Measurements from ENCODE around the gene MAN1C1. TPM values are rescaled to one million over a fixed set of nuclear protein-coding genes. Genes with fewer than 3 reads are reported as not detected.
"Not testable (repeated sequence)": the region's sequence is repeated elsewhere in the genome, so short reads cannot be mapped to it uniquely, and the experiment has no call there.

Gene MAN1C1
- total and polyA plus RNA-seq, 2 donors (not counting 1 experiment from before 2014, with no cell fraction given) = 17.7 to 51.4 TPM

DNA sequence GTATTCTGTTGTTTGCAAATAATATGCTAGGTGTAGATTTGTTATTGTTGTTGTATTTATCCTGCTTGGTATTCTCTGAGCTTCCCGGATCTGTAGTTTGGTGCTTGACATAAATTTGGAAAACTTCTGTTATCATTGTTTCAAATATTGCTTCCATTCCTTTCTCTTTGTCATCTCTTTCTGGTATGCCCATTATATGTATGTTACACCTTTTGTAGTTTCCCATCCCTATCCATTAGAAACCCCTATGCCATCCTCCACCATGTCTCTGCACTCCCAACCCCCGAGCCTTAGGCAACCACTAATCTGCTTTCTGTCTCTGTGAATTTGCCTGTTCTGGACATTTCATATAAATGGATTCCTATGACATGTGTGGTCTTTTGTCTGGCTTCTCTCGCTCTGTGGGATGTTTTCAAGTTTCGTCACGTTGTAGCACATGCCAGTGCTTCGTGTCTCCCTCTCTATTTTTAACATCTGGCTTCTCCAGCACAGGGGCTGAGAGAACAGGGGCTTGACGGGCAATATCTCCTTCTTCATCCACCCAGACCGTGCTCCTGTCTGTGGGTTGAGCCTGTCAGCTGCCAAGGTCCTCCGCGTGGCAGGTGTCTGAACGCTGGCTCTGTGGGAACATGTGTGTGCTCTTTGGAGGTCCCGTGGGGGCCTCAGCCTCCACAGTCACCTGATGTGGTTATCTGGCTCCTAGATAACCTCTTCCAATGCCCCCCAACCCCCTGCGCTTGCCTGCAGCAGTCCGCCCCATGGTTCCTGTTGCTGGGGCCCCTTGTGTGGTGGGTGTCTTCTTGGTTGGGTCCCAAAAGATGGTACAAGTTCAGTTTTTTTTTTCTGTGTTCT is 32.8 kb upstream of the MAN1C1 start:
- H3K4me2 ChIP-seq (ENCODE audit: extremely low read depth, insufficient read depth, low read length) = no peak overlapping the region
- no peak for TF ChIP-seq CTCF (conservative IDR thresholded peaks at IDR 0.05 in 1 of 2, IDR thresholded peaks at IDR 0.05 in 1 of 2; ENCODE audit: low read depth in 1 of 2, low read length in 2 of 2)
- TF ChIP-seq EZH2 (IDR thresholded peaks at IDR 0.05; ENCODE audit: low read length, missing control alignments) = no peak
- H3K27ac ChIP-seq (ENCODE audit: insufficient read depth, low read length) = no peak overlapping the region
- H3K27me3 ChIP-seq (ENCODE audit: control insufficient read depth, insufficient read depth, low read length) = no peaks in the 10 kb centered on the region
- H3K4me1 ChIP-seq (ENCODE audit: control insufficient read depth, extremely low read depth, insufficient read depth, low read length) = no peaks in the 10 kb centered on the region
- no peaks in the 10 kb centered on the region for H3K9me3 ChIP-seq (ENCODE audit: control insufficient read depth, insufficient read depth, low read depth, low read length)
- H3K9ac ChIP-seq (ENCODE audit: insufficient read depth, low read length) = no peak overlapping the region
- no peaks in the 10 kb centered on the region for H3K36me3 ChIP-seq (ENCODE audit: control insufficient read depth, insufficient read depth, low read length)
- H3K4me3 ChIP-seq (replicated peaks in 1 of 4; ENCODE audit: control extremely low read depth in 1 of 4, insufficient read depth in 1 of 4, low read depth in 3 of 4, low read length in 4 of 4) = no peak overlapping the region
- DNase-seq (ENCODE audit: low read depth in 2 of 2) = no peak
- no peak overlapping the region for H2AFZ ChIP-seq (ENCODE audit: low read length)
- no peaks in the 10 kb centered on the region for H4K20me1 ChIP-seq (ENCODE audit: control insufficient read depth, extremely low read depth, insufficient read depth, low read length)
- H3K79me2 ChIP-seq (ENCODE audit: control insufficient read depth, insufficient read depth, low read length) = no peaks in the 10 kb centered on the region

- no peaks in the 10 kb centered on the region for H3K9me3 ChIP-seq (ENCODE audit: control insufficient read depth, insufficient read depth, low read depth, low read length)
- no peak overlapping the region for H3K27ac ChIP-seq (ENCODE audit: insufficient read depth, low read length)
- DNase-seq (ENCODE audit: low read depth in 2 of 2) = no peak
- no peaks in the 10 kb centered on the region for H3K27me3 ChIP-seq (ENCODE audit: control insufficient read depth, insufficient read depth, low read length)
- no peak overlapping the region for H3K9ac ChIP-seq (ENCODE audit: insufficient read depth, low read length)
- no peaks in the 10 kb centered on the region for H3K79me2 ChIP-seq (ENCODE audit: control insufficient read depth, insufficient read depth, low read length)
- H3K4me2 ChIP-seq (ENCODE audit: extremely low read depth, insufficient read depth, low read length) = no peak overlapping the region
- H3K36me3 ChIP-seq (ENCODE audit: control insufficient read depth, insufficient read depth, low read length) = no peaks in the 10 kb centered on the region
- no peaks in the 10 kb centered on the region for H4K20me1 ChIP-seq (ENCODE audit: control insufficient read depth, extremely low read depth, insufficient read depth, low read length)
- no peak overlapping the region for H3K4me3 ChIP-seq (replicated peaks in 1 of 4; ENCODE audit: control extremely low read depth in 1 of 4, insufficient read depth in 1 of 4, low read depth in 3 of 4, low read length in 4 of 4)
- TF ChIP-seq CTCF (conservative IDR thresholded peaks at IDR 0.05 in 1 of 2, IDR thresholded peaks at IDR 0.05 in 1 of 2; ENCODE audit: low read depth in 1 of 2, low read length in 2 of 2) (no peak), EZH2 (IDR thresholded peaks at IDR 0.05; ENCODE audit: low read length, missing control alignments) (no peak)
- no peak overlapping the region for H2AFZ ChIP-seq (ENCODE audit: low read length)
- no peaks in the 10 kb centered on the region for H3K4me1 ChIP-seq (ENCODE audit: control insufficient read depth, extremely low read depth, insufficient read depth, low read length)
Measured at GRCh38 chr1:25586181-25586588, 30.4 kb upstream of the MAN1C1 start.

DNA sequence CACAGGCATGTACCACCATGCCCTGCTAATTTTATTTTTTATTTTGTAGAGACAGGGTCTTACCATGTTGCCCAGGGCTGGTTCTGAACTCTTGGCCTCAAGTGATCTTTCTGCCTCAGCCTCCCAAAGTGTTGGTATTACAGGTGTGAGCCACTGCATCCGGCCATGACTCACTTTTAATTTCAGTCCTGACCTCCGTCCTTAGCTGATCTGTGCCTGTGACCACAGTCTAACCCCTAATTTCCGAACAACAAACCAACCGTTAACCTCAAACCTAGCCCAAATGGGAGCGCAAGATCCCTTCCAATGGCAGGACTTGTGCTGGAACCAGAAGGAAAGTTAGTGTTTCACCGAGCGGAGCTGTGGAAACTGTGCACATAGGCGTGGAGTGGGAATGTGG is 29.3 kb upstream of the MAN1C1 start:
- H3K36me3 ChIP-seq (ENCODE audit: control insufficient read depth, insufficient read depth, low read length) = no peaks in the 10 kb centered on the region
- TF ChIP-seq EZH2 (IDR thresholded peaks at IDR 0.05; ENCODE audit: low read length, missing control alignments) (no peak), CTCF (conservative IDR thresholded peaks at IDR 0.05 in 1 of 2, IDR thresholded peaks at IDR 0.05 in 1 of 2; ENCODE audit: low read depth in 1 of 2, low read length in 2 of 2) (no peak)
- no peak for DNase-seq (ENCODE audit: low read depth in 2 of 2)
- no peaks in the 10 kb centered on the region for H3K9me3 ChIP-seq (ENCODE audit: control insufficient read depth, insufficient read depth, low read depth, low read length)
- H3K27ac ChIP-seq (ENCODE audit: insufficient read depth, low read length) = no peak overlapping the region
- H4K20me1 ChIP-seq (ENCODE audit: control insufficient read depth, extremely low read depth, insufficient read depth, low read length) = no peaks in the 10 kb centered on the region
- H2AFZ ChIP-seq (ENCODE audit: low read length) = no peak overlapping the region
- no peaks in the 10 kb centered on the region for H3K4me1 ChIP-seq (ENCODE audit: control insufficient read depth, extremely low read depth, insufficient read depth, low read length)
- no peak overlapping the region for H3K9ac ChIP-seq (ENCODE audit: insufficient read depth, low read length)
- H3K4me2 ChIP-seq (ENCODE audit: extremely low read depth, insufficient read depth, low read length) = no peak overlapping the region
- H3K4me3 ChIP-seq (replicated peaks in 1 of 4; ENCODE audit: control extremely low read depth in 1 of 4, insufficient read depth in 1 of 4, low read depth in 3 of 4, low read length in 4 of 4) = no peak overlapping the region
- H3K27me3 ChIP-seq (ENCODE audit: control insufficient read depth, insufficient read depth, low read length) = no peaks in the 10 kb centered on the region
- H3K79me2 ChIP-seq (ENCODE audit: control insufficient read depth, insufficient read depth, low read length) = no peaks in the 10 kb centered on the region

DNA sequence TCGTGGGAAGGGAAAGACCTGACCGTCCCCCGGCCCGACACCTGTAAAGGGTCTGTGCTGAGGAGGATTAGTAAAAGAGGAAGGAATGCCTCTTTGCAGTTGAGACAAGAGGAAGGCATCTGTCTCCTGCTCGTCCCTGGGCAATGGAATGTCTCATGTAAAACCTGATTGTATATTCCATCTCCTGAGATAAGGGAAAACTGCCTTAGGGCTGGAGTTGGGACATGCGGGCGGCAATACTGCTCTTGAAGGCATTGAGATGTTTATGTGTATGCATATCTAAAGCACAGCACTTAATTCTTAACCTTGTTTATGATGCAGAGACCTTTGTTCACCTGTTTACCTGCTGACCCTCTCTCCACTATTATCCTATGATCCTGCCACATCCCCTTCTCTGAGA is 28.4 kb upstream of the MAN1C1 start:
- not testable (repeated sequence) for DNase-seq (ENCODE audit: low read depth in 2 of 2); H3K4me3 ChIP-seq (replicated peaks in 1 of 4; ENCODE audit: control extremely low read depth in 1 of 4, insufficient read depth in 1 of 4, low read depth in 3 of 4, low read length in 4 of 4); H3K27me3 ChIP-seq (ENCODE audit: control insufficient read depth, insufficient read depth, low read length); H3K9me3 ChIP-seq (ENCODE audit: control insufficient read depth, insufficient read depth, low read depth, low read length); H4K20me1 ChIP-seq (ENCODE audit: control insufficient read depth, extremely low read depth, insufficient read depth, low read length); H3K36me3 ChIP-seq (ENCODE audit: control insufficient read depth, insufficient read depth, low read length); H2AFZ ChIP-seq (ENCODE audit: low read length); H3K4me2 ChIP-seq (ENCODE audit: extremely low read depth, insufficient read depth, low read length); H3K27ac ChIP-seq (ENCODE audit: insufficient read depth, low read length); H3K79me2 ChIP-seq (ENCODE audit: control insufficient read depth, insufficient read depth, low read length); H3K9ac ChIP-seq (ENCODE audit: insufficient read depth, low read length); H3K4me1 ChIP-seq (ENCODE audit: control insufficient read depth, extremely low read depth, insufficient read depth, low read length)

Measured in fibroblast of lung (primary cell).